Parathyroid adenoma (tissue), 2 donors: Measurements from ENCODE around the gene DNAH1.

Experiments
- H2AFZ ChIP-seq: fragments of 300-600 bp; sonication (generic); one replicate; pipeline ENCODE4 v1.7.0; 2017; ENCODE audit warnings: antibody characterized with exemption, mild to moderate bottlenecking
- H3K27ac ChIP-seq: fragments of 300-600 bp; sonication (generic); one replicate; pipeline ENCODE4 v1.7.0; 2017
- H3K27me3 ChIP-seq: fragments of 300-600 bp; sonication (generic); one replicate; pipeline ENCODE4 v1.7.0; 2017; ENCODE audit warnings: low read length; ENCODE audit not compliant: control insufficient read depth, insufficient read depth
- H3K36me3 ChIP-seq: fragments of 300-600 bp; sonication (generic); one replicate; pipeline ENCODE4 v1.7.0; 2017; ENCODE audit warnings: low read length; ENCODE audit not compliant: control insufficient read depth, insufficient read depth
- H3K4me1 ChIP-seq: fragments of 300-600 bp; sonication (generic); one replicate; pipeline ENCODE4 v1.7.0; 2017; ENCODE audit warnings: control low read depth
- H3K4me2 ChIP-seq: fragments of 300-600 bp; sonication (generic); one replicate; pipeline ENCODE4 v1.7.0; 2017; ENCODE audit warnings: low read length
- H3K4me3 ChIP-seq: fragments of 300-600 bp; sonication (generic); one replicate; pipeline ENCODE4 v1.7.0; 2017; ENCODE audit warnings: low read depth, low read length
- H3K79me2 ChIP-seq: fragments of 300-600 bp; sonication (generic); one replicate; pipeline ENCODE4 v1.7.0; 2017; ENCODE audit warnings: control low read depth
- H3K9ac ChIP-seq: fragments of 300-600 bp; sonication (generic); one replicate; pipeline ENCODE4 v1.7.0; 2017; ENCODE audit warnings: mild to moderate bottlenecking
- H3K9me3 ChIP-seq: fragments of 300-600 bp; sonication (generic); one replicate; pipeline ENCODE4 v1.7.0; 2017; ENCODE audit warnings: low read length; ENCODE audit not compliant: control insufficient read depth
- CTCF ChIP-seq: fragments of 300-600 bp; sonication (generic); IDR thresholded peaks from one replicate; pipeline ENCODE4 v1.7.0; 2017; ENCODE audit warnings: antibody characterized with exemption, mild to moderate bottlenecking
- donor health status: primary hyperparathyroidism.

DNAH1 gene

GRCh38 chr3:52361011-52361410 lies 44.9 kb downstream of the DNAH1 start:
- Histone ChIP-seq H3K36me3 (no peaks in the 10 kb centered on the region), H3K27me3 (no peaks in the 10 kb centered on the region), H3K27ac (no peak overlapping the region), H2AFZ (no peak overlapping the region), H3K4me1 (no peaks in the 10 kb centered on the region), H3K79me2 (no peaks in the 10 kb centered on the region), H3K9ac (no peak overlapping the region), H3K4me2 (no peak overlapping the region), H3K9me3 (no peaks in the 10 kb centered on the region), H3K4me3 (no peak overlapping the region)
- no peak for TF ChIP-seq CTCF

- Histone ChIP-seq H3K4me3 (no peak overlapping the region), H3K36me3 (no peaks in the 10 kb centered on the region), H3K9me3 (no peaks in the 10 kb centered on the region), H2AFZ (no peak overlapping the region), H3K4me1 (no peaks in the 10 kb centered on the region), H3K27ac (no peak overlapping the region), H3K27me3 (no peaks in the 10 kb centered on the region), H3K4me2 (no peak overlapping the region), H3K9ac (no peak overlapping the region), H3K79me2 (no peaks in the 10 kb centered on the region)
- no peak for TF ChIP-seq CTCF
Observed at GRCh38 chr3:52361454-52361853, 45.3 kb downstream of the DNAH1 start.

- no peaks in the 10 kb centered on the region for H3K9me3 ChIP-seq
- no peak overlapping the region for H3K9ac ChIP-seq
- H3K4me1 ChIP-seq = no peaks in the 10 kb centered on the region
- H3K27ac ChIP-seq = no peak overlapping the region
- no peaks in the 10 kb centered on the region for H3K79me2 ChIP-seq
- no peak overlapping the region for H2AFZ ChIP-seq
- H3K4me3 ChIP-seq = no peak overlapping the region
- no peak overlapping the region for H3K4me2 ChIP-seq
- no peak for TF ChIP-seq CTCF
- H3K36me3 ChIP-seq = no peaks in the 10 kb centered on the region
- no peaks in the 10 kb centered on the region for H3K27me3 ChIP-seq
Observed at GRCh38 chr3:52361898-52362297, 45.8 kb downstream of the DNAH1 start.

- no peak overlapping the region for H2AFZ ChIP-seq
- H3K79me2 ChIP-seq = no peaks in the 10 kb centered on the region
- no peak overlapping the region for H3K27ac ChIP-seq
- no peak overlapping the region for H3K4me2 ChIP-seq
- no peaks in the 10 kb centered on the region for H3K4me1 ChIP-seq
- no peak overlapping the region for H3K9ac ChIP-seq
- H3K36me3 ChIP-seq = no peaks in the 10 kb centered on the region
- H3K27me3 ChIP-seq = no peaks in the 10 kb centered on the region
- no peak overlapping the region for H3K4me3 ChIP-seq
- TF ChIP-seq CTCF = no peak
- H3K9me3 ChIP-seq = no peaks in the 10 kb centered on the region
Observed at GRCh38 chr3:52364322-52365035, 48.4 kb downstream of the DNAH1 start.

- H3K4me1 ChIP-seq = no peaks in the 10 kb centered on the region
- no peak overlapping the region for H3K4me2 ChIP-seq
- H3K27ac ChIP-seq = no peak overlapping the region
- no peak for TF ChIP-seq CTCF
- no peaks in the 10 kb centered on the region for H3K9me3 ChIP-seq
- no peaks in the 10 kb centered on the region for H3K27me3 ChIP-seq
- H3K79me2 ChIP-seq = no peaks in the 10 kb centered on the region
- H2AFZ ChIP-seq = no peak overlapping the region
- H3K9ac ChIP-seq = no peak overlapping the region
- H3K36me3 ChIP-seq = no peaks in the 10 kb centered on the region
- no peak overlapping the region for H3K4me3 ChIP-seq
Observed at GRCh38 chr3:52366527-52366926, 50.4 kb downstream of the DNAH1 start.
